IPS DF 4.7 (cell line): ENCODE results near the gene R3HCC1L.
"Not testable (repeated sequence)": the region's sequence is repeated elsewhere in the genome, so short reads cannot be mapped to it uniquely, and the experiment has no call there.

Source experiments
- DNase-seq: peaks from one replicate; pipeline ENCODE4 v3.0.0-alpha.2; 2013; ENCODE audit warnings: low spot score; ENCODE audit errors: extremely low read depth

R3HCC1L gene

GRCh38 chr10:98228266-98228665, 93.8 kb downstream of the R3HCC1L start:
- DNase-seq = not testable (repeated sequence)

- DNase-seq = no peak
Observed at GRCh38 chr10:98231417-98231816, 97.0 kb downstream of the R3HCC1L start.

DNA sequence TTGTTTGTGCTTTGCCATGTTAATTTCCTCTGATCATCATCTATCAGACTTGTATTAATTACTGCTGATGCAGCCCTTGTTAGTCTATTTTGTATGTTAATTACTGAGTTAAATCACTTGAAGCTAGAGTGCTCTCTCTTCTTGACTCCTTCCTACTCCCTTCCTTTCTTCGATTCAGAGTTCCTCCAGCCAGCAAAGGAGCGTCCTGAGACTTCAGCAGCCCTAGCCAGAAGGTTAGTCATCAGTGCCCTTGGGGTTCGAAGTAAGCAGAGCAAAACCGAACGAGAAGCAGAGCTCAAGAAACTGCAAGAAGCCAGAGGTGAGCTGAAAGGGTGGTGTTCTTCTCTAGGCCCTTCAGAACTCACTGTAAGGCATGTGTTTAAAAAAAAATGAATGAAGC, 101.4 kb downstream of the R3HCC1L start:
- no peak for DNase-seq

GRCh38 chr10:98236862-98237261, 102.4 kb downstream of the R3HCC1L start:
- DNase-seq = no peak

- DNase-seq = no peak
Observed at GRCh38 chr10:98238391-98238790, 103.9 kb downstream of the R3HCC1L start.

DNA sequence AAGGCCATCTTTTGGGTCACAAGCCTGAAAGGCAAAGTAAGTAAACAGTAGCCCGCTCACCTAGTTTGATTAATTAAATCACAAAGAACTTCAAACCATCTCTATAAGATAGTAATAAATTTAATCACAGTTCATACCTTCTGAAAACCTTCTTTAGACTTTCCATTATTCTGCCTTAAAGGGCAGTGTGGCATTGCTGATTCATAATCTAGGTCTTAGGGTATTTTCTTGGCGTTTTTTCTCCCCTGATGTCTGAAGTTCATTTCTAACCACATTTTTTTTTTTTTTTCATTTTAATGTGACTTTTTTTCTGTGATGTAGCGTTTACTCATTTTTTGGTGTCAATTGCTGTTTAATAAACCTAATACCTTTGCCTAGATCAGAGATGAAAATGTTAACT, 106.1 kb downstream of the R3HCC1L start:
- DNase-seq = no peak

DNA sequence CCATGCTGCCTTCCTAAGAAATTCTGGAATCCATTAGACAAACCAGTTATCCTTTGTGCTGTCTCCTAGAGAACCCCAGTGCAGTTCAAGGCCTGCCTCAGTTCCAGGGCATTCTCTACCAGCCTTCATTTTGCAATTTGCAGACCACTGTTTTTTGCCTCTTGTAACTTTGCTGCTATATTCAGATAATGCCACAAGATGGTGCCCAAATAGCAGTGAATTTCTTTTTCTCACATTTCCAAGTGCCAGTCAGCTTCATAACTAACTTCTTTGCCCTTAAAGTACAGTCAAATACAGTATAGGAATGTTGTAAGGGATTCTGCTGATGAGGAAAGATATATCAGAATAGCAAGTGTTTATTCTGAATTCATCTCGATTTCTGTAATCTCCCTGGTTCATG, 108.4 kb downstream of the R3HCC1L start:
- no peak for DNase-seq

GRCh38 chr10:98244141-98244540, 109.7 kb downstream of the R3HCC1L start:
- no peak for DNase-seq

- no peak for DNase-seq
Observed at GRCh38 chr10:98244586-98244985, 110.1 kb downstream of the R3HCC1L start.

- DNase-seq = no peak
Observed at GRCh38 chr10:98246911-98247805, 112.7 kb downstream of the R3HCC1L start.

GRCh38 chr10:98248018-98248417, 113.6 kb downstream of the R3HCC1L start:
- DNase-seq = no peak

DNA sequence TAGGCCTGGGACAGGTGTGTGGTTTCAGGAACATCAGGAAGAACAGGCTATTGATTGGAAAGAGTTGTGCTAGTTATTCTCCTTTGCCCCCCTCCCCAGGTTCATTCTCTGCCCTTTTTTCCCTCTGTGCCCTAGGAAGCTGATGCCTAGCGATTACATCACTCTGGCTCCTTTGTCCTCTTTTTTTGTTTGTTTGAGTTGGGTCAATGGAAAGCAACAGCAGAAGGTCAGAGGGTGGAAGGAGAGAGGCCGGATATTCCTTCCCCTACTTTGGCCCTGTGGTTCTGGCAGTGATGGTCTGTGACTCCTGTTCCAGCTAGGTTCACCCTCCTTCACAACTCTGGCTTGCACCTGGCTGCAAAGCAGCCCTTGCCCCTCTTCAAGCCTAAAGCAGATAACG, 114.7 kb downstream of the R3HCC1L start:
- DNase-seq = no peak

DNA sequence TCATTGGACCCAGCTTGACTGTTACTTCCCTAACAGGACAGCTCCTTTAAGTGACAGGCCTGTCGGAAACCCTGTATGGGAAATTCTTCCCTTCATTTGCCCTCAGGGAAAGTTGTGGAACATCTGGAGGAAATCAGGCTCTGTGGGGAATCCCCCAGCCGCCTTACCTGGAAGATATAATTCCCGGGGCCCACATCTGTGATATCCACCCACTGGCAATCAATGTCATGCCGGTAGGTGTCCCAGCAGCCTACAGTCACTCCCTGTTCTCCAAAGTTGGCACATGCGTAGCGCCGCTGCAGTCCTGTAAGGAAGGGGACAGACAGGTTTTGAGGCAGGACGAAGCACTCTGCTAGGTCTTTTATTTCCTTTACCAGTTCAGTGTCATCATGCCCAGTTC, 116.9 kb downstream of the R3HCC1L start:
- no peak for DNase-seq

DNA sequence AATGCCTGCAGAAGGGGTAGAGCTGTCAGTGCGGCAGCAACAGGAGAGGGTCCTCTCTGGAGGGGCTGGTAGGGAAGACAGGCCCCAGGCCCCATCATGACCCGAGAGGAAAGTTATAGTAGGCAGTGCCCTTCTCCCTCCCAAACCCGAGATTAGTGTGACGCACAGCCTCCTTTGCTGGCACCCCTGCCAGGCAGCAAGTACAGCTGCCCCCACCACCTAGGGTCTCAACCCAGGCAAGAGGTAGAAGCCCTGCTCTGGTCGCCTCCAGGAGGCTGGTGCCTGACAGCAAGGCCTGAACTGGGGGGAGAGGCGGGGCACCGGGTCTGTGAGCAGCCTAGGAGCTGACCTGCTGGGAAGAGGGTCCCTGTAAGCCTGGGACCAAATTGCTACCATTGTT, 118.0 kb downstream of the R3HCC1L start:
- DNase-seq = no peak

DNA sequence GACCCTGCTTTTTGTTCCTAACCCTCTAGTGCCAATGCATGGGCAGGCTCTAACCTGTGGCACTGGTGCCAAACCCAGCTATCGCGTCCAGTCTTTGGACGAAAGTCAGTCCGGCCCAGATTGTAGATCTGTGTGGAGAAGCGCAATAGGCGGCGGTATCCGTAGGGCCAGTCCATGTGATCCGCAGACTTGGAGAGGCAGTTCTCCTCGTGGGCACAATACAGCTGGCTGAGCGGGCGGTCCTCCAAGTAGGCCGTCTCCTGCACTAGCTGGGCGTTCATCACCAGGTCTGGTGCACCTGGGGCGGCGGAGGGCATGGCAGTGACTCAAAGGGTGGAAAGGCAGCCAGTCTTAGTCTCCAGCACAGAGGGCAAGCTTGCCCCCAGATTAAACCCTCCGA, 119.0 kb downstream of the R3HCC1L start:
- no peak for DNase-seq

DNA sequence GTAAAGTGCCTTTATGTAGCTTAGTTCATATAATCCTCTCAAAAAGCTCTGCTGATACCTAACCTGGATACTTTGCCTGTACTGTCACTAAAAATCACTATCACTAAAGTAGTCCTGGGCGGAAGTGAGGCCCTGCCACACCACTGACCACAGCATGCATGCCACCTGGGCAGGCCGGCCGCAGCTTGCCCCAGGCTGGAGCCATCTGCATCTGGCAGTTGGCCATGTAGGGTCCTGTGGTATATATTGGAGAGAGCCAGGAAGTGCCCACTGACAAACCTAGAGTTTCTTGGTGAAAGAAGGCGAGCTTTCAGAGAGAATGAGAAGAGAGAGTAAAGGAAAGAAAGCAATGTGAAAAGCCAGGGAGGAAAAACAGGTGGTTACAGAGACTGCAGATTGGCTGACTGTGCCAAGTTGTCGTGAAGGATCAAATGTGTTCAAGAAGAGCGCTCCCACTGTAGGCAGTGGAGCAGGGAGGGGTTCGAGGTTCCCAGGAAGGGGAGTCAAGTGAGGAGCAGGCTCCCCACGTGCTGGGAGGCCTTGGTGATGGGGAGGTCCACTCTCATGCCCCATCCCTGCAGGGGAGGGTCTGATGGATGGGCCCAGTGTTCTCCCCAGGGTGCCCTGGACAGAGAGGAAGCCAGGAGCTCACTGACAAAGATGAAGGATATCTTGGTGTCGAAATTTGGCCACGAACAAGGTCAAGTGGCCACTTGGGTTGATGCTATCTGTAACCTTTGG, 119.9 kb downstream of the R3HCC1L start:
- DNase-seq = no peak

DNA sequence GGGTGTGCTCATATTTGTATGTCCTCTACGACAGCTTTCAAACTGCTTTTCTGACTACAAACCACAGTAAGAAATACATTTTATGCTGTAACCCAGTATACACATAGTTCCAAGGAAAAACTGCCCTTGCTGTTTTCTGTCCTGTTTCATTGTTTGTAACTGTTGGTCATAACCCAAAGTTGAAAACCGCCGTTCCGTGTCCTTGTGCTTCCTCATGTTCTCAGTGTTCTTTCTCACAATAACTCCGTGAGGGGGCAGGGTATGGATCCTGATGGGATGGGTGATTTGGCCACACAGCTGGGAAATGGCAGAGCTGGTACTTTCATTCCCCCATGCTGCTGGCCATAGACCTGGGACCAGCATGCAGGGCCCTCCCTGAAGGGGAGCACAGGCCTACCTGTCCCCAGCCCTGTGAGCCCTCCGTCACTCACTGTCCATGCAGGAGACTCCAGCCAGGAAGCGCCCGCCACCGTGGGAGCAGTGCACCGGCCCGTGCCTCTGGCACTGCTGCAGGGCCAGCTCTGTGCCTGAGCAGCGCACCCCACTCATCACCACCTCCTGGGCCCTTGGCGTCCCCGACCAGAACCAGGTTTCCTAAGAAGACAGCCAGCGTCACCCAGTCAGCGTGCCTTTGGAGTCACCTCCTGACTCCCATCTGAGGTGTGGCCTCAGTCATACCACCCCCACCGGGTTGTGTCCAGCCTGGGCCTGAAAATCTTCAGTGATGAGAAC, 120.9 kb downstream of the R3HCC1L start:
- no peak for DNase-seq

DNA sequence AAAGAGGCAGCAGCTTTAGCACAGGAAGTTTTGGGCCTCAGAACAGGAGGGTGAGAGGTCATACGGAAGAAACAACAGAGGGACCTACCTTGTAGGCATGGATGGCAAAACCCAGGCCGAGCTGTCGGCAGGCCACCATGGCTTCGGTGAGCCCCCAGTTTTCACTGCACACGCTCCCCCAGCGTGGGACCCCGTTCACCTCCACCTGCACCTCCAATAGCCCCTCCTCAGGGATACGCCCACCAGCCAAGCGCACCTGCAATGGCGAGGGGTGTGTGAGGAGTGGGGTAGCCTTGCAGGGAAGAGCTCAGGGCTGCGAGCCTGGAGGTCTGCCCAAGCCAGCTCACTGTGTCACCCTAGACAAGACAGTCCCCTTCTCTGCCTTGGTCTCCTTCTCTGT, 122.2 kb downstream of the R3HCC1L start:
- no peak for DNase-seq

GRCh38 chr10:98257198-98257597, 122.7 kb downstream of the R3HCC1L start:
- no peak for DNase-seq

GRCh38 chr10:98257961-98258360, 123.5 kb downstream of the R3HCC1L start:
- no peak for DNase-seq

DNA sequence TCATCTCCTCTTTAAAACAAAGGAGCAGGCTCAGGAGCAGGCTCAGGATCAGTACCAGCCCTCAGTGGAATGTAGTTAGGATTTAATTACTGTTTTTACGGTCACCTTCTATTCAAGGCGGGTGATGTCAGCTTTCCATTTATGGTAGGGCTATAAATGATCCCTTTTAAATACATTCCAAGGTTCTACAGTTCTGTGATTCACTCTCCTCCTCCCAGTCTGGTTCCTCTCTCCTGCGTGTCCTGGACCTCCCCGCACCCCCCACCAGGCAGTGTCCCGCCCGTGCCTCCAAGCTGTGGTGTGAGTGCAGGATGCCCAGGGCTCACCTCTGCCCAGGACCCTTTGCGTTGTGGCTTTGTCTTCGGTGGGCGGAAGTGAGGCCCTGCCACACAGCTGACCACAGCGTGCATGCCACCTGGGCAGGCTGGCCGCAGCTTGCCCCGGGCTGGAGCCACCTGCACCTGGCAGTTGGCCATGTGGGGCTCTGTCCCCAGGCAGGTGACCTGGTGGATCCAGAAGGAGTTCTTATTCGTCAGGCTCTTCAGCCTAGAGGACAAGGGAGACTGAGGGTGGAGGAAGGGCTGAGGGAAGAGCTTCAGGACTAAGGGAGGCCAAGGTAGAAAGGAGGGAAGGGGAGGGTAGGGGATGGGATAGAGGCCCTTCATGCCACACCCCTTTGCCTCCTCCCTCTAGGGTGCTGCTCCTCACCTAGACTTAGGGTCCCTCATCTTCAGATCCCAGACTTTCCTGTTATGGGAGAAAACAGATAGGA, 124.4 kb downstream of the R3HCC1L start:
- no peak for DNase-seq
